Anterior cingulate cortex (tissue), 58 donors: ENCODE data around the gene SLC38A3.
"Not testable (repeated sequence)": the region's sequence is repeated elsewhere in the genome, so short reads cannot be mapped to it uniquely, and the experiment has no call there.

Source experiments
- DNase-seq, 58 donors: peaks; one replicate each; lab custom pipeline; 2025; lab: John Stamatoyannopoulos, UW

The SLC38A3 gene

GRCh38 chr3:50227390-50228183, 22.5 kb downstream of the SLC38A3 start:
- DNase-seq = peak in 57 of 58 donors; percentile 48 to 91 (median 85)

- DNase-seq = not testable (repeated sequence)
These were observed 23.2 kb downstream of the SLC38A3 start for GRCh38 chr3:50228184-50228763.

GRCh38 chr3:50229490-50229889, 24.4 kb downstream of the SLC38A3 start:
- DNase-seq = no peak

GRCh38 chr3:50230104-50230793, 25.2 kb downstream of the SLC38A3 start:
- peak in 3 of 58 donors; percentile 10 to 43 (median 25) for DNase-seq

- no peak for DNase-seq
These were observed 25.7 kb downstream of the SLC38A3 start for GRCh38 chr3:50230794-50231125.

GRCh38 chr3:50231581-50231980, 26.5 kb downstream of the SLC38A3 start:
- DNase-seq = no peak

GRCh38 chr3:50232303-50232702, 27.2 kb downstream of the SLC38A3 start:
- no peak for DNase-seq

GRCh38 chr3:50233176-50233575, 28.1 kb downstream of the SLC38A3 start:
- no peak for DNase-seq

- DNase-seq = peak; percentile 78 to 100 (median 99)
These were observed 30.8 kb downstream of the SLC38A3 start, which contains the start of gene GNAI2 for GRCh38 chr3:50235716-50236483. Gene GNAI2 (plus strand): TSS chr3:50236204. CDS start chr3:50236336, 132 bp downstream.

- no peak for DNase-seq
These were observed 31.5 kb downstream of the SLC38A3 start for GRCh38 chr3:50236484-50237132.

- peak in 6 of 58 donors; percentile 10 to 42 (median 26) for DNase-seq
These were observed 32.1 kb downstream of the SLC38A3 start for GRCh38 chr3:50237133-50237651.

- DNase-seq = peak in 56 of 58 donors; percentile 7 to 81 (median 62)
These were observed 32.9 kb downstream of the SLC38A3 start for GRCh38 chr3:50237754-50238548.

- peak in 50 of 58 donors; percentile 16 to 84 (median 56) for DNase-seq
These were observed 33.5 kb downstream of the SLC38A3 start for GRCh38 chr3:50238549-50239026.

GRCh38 chr3:50239649-50240048, 34.6 kb downstream of the SLC38A3 start:
- DNase-seq = no peak

- DNase-seq = no peak
These were observed 36.1 kb downstream of the SLC38A3 start for GRCh38 chr3:50241163-50241562.

GRCh38 chr3:50241713-50242380, 36.8 kb downstream of the SLC38A3 start:
- DNase-seq = no peak

GRCh38 chr3:50242381-50242770, 37.3 kb downstream of the SLC38A3 start:
- no peak for DNase-seq

GRCh38 chr3:50242851-50243542, 37.9 kb downstream of the SLC38A3 start:
- peak in 22 of 58 donors; percentile 16 to 63 (median 36) for DNase-seq
